NOMO-1 (cell line): ENCODE measurements around the gene ZNF23.

Experiments used
- DNase-seq, 2 experiments: peaks; one replicate each; lab custom pipeline; 2025; ENCODE audit not compliant: unreplicated experiment in 2 of 2; lab: John Stamatoyannopoulos, UW

ZNF23 gene

GRCh38 chr16:71472931-71473330 is 10.9 kb upstream of the ZNF23 start:
- DNase-seq, result no peak

GRCh38 chr16:71472051-71472450 is 10.0 kb upstream of the ZNF23 start:
- no peak for DNase-seq

GRCh38 chr16:71467810-71468209 is 5.8 kb upstream of the ZNF23 start:
- peak; percentile 5 to 35 for DNase-seq

GRCh38 chr16:71464231-71464630 is 2.2 kb upstream of the ZNF23 start:
- DNase-seq, result no peak

GRCh38 chr16:71460941-71461340 is 1.1 kb downstream of the ZNF23 start:
- no peak for DNase-seq

GRCh38 chr16:71460236-71460635 is 1.8 kb downstream of the ZNF23 start:
- DNase-seq, result no peak

- DNase-seq, result no peak
These were observed 2.5 kb downstream of the ZNF23 start for GRCh38 chr16:71459510-71459909.

- DNase-seq, result no peak
These were observed 5.2 kb downstream of the ZNF23 start for GRCh38 chr16:71456801-71457200.

GRCh38 chr16:71453036-71453435 is 9.0 kb downstream of the ZNF23 start:
- DNase-seq, result no peak

GRCh38 chr16:71449020-71449419 is 13.0 kb downstream of the ZNF23 start:
- DNase-seq, result no peak

- no peak for DNase-seq
These were observed 13.7 kb downstream of the ZNF23 start for GRCh38 chr16:71448274-71448866.

- no peak for DNase-seq
These were observed 18.3 kb downstream of the ZNF23 start for GRCh38 chr16:71443714-71444113.

GRCh38 chr16:71442051-71442440 is 20.0 kb downstream of the ZNF23 start, which contains the start of gene TLE7:
TLE7 (minus strand) TSS chr16:71442054; CDS start chr16:71433324, 8,730 bp downstream.
- DNase-seq, result no peak

GRCh38 chr16:71441348-71442050 is 20.5 kb downstream of the ZNF23 start:
- no peak for DNase-seq

- DNase-seq, result no peak
These were observed 21.2 kb downstream of the ZNF23 start for GRCh38 chr16:71440669-71441347.

- DNase-seq, result no peak
These were observed 22.5 kb downstream of the ZNF23 start for GRCh38 chr16:71439523-71439922.

- no peak for DNase-seq
These were observed 25.6 kb downstream of the ZNF23 start for GRCh38 chr16:71436473-71436872.

GRCh38 chr16:71432906-71433305 is 29.1 kb downstream of the ZNF23 start:
- DNase-seq, result no peak

GRCh38 chr16:71431991-71432390 is 30.1 kb downstream of the ZNF23 start:
- DNase-seq, result no peak

- DNase-seq, result no peak
These were observed 30.9 kb downstream of the ZNF23 start for GRCh38 chr16:71431176-71431575.

- no peak for DNase-seq
These were observed 31.3 kb downstream of the ZNF23 start for GRCh38 chr16:71430744-71431143.

- no peak for DNase-seq
These were observed 32.5 kb downstream of the ZNF23 start for GRCh38 chr16:71429581-71429980.
